Measurements from ENCODE around the gene RAB37. TPM values are rescaled to one million over a fixed set of nuclear protein-coding genes. Genes with fewer than 3 reads are reported as not detected.

RAB37 gene
- total and polyA plus RNA-seq, 9 of the 15 experiments (the other 6 are each of a cell fraction or from before 2014, with no cell fraction given), result 0.03 to 0.27 (median 0.11) TPM; not detected in 4

- H3K27ac ChIP-seq (ENCODE audit: extremely low read depth, low read depth, low read length), result no peak overlapping the region
- TF ChIP-seq PML (IDR thresholded peaks at IDR 0.05; ENCODE audit: low read length), result no peak
- TF ChIP-seq SPI1 (IDR thresholded peaks at IDR 0.05; ENCODE audit: borderline replicate concordance, low read depth, low read length), result no peak
- no peak for TF ChIP-seq IFI16 (CRISPR knock-in tag; IDR thresholded peaks at IDR 0.05)
- TF ChIP-seq XRCC5 (IDR thresholded peaks at IDR 0.05; ENCODE audit: low read depth, low read length), result no peak
- no peak for TF ChIP-seq ATF1 (CRISPR knock-in tag; IDR thresholded peaks at IDR 0.05)
- no peak for TF ChIP-seq ATF1 (tag; IDR thresholded peaks at IDR 0.05)
- no peak for TF ChIP-seq ATF4 (CRISPR knock-in tag; IDR thresholded peaks at IDR 0.05)
- no peak for TF ChIP-seq ELF4 (CRISPR knock-in tag; IDR thresholded peaks at IDR 0.05)
- TF ChIP-seq ZNF740 (CRISPR knock-in tag; IDR thresholded peaks at IDR 0.05), result no peak
- no peak for TF ChIP-seq ZNF740 (tag; IDR thresholded peaks at IDR 0.05)
- no peak overlapping the region for H3K4me2 ChIP-seq (ENCODE audit: insufficient read depth, low read length)
- no peaks in the 10 kb centered on the region for H3K79me2 ChIP-seq (ENCODE audit: control insufficient read depth, insufficient read depth, low read length)
- ATAC-seq, result no peak
- CTCF ChIA-PET (ENCODE audit: low intra/inter-chr PET ratio), result no interaction called here
- H3K9me1 ChIP-seq (ENCODE audit: control insufficient read depth, insufficient read depth, low read length), result no peaks in the 10 kb centered on the region
- no peak for FAIRE-seq
- 2% methylated on average over 14 of the region's 16 CpGs for WGBS (ENCODE audit: insufficient coverage, low coverage, missing lambda C conversion rate)
- H3K27me3 ChIP-seq (ENCODE audit: control insufficient read depth in 2 of 2, insufficient read depth in 2 of 2, low read length in 2 of 2), result peaks cover 11 to 45% of the 10 kb centered on the region in 2 experiments; a peak in 3 of 5 replicates
- H4K20me1 ChIP-seq (replicated peaks; ENCODE audit: control insufficient read depth, insufficient read depth, low read length), result no peaks in the 10 kb centered on the region; the same call in 1 of the 2 replicates
- no peak overlapping the region for H2AFZ ChIP-seq (ENCODE audit: low read depth, low read length)
- intact Hi-C loops (cut with micrococcal nuclease), result no loop called here
- no peak overlapping the region for H3K4me3 ChIP-seq
- H3K36me3 ChIP-seq (ENCODE audit: control insufficient read depth, insufficient read depth, low read length), result no peaks in the 10 kb centered on the region
- POLR2A ChIA-PET, result no interaction called here
- in situ Hi-C loops (cut with MboI), result no loop called here
- no peak for DNase-seq (ENCODE audit: extremely low read depth in 1 of 4, low spot score in 3 of 4)
- no peak overlapping the region for H3K9ac ChIP-seq (ENCODE audit: insufficient read depth in 1 of 2, low read depth in 2 of 2, low read length in 2 of 2)
- no peaks in the 10 kb centered on the region for H3K4me1 ChIP-seq (replicated peaks in 1 of 2; ENCODE audit: control insufficient read depth in 2 of 2, insufficient read depth in 2 of 2, low read length in 2 of 2)
- peaks cover 9% of the 10 kb centered on the region; the same call in 1 of the 2 replicates for H3K9me3 ChIP-seq (replicated peaks; ENCODE audit: control insufficient read depth, insufficient read depth, low read depth, low read length)
- no TSS peak for BruUV-seq (replicated peaks)
Observed at GRCh38 chr17:74730491-74731346, 6.3 kb upstream of the RAB37 start.

Data from K562 (cell line).